ENCODE results near the gene PRKCE. TPM values are rescaled to one million over a fixed set of nuclear protein-coding genes. Genes with fewer than 3 reads are reported as not detected.

The PRKCE gene
- total RNA-seq, 1 experiment from 2014 or later, result 14.8 TPM

GRCh38 chr2:46177461-46178089 lies 526.1 kb downstream of the PRKCE start:
- RAD21 ChIA-PET (ENCODE audit: low non-redundant PET in 1 of 2, low total read pairs in 2 of 2, uncharacterized antibody in 2 of 2, unreplicated experiment in 2 of 2), result no interaction called here
- Histone ChIP-seq H3K9me3 (ENCODE audit: control insufficient read depth in 1 of 2, insufficient read depth in 1 of 2, low read depth in 1 of 2, low read length in 2 of 2) (no peaks in the 10 kb centered on the region), H3K79me2 (ENCODE audit: insufficient read depth, low read length) (no peaks in the 10 kb centered on the region), H3K4me3 (replicated peaks in 1 of 2; ENCODE audit: low read depth in 1 of 2, low read length in 2 of 2) (no peak overlapping the region), H2AFZ (ENCODE audit: low read depth, low read length, poor library complexity, severe bottlenecking) (no peak overlapping the region), H3K4me2 (ENCODE audit: low read length) (no peak overlapping the region), H3K4me1 (ENCODE audit: control insufficient read depth in 1 of 2, insufficient read depth in 2 of 2, low read length in 2 of 2) (peaks cover 7 to 14% of the 10 kb centered on the region in 2 experiments), H4K20me1 (ENCODE audit: insufficient read depth) (no peaks in the 10 kb centered on the region), H3K27ac (ENCODE audit: low read depth, low read length) (no peak overlapping the region), H3K27me3 (ENCODE audit: insufficient read depth, low read length) (no peaks in the 10 kb centered on the region), H3K9me2 (ENCODE audit: insufficient read depth) (no peaks in the 10 kb centered on the region), H3K36me3 (ENCODE audit: control insufficient read depth in 1 of 2, insufficient read depth in 2 of 2, low read length in 2 of 2) (no peaks in the 10 kb centered on the region), H3K9ac (ENCODE audit: low read length) (no peak overlapping the region)
- intact Hi-C loops (cut with micrococcal nuclease), result no loop called here
- TF ChIP-seq POLR2AphosphoS5 (IDR thresholded peaks at IDR 0.05; ENCODE audit: low read depth, low read length) (no peak), MAX (IDR thresholded peaks at IDR 0.05) (no peak), FOSL1 (IDR thresholded peaks at IDR 0.05; ENCODE audit: low read depth) (no peak), ZBTB33 (IDR thresholded peaks at IDR 0.05; ENCODE audit: extremely low read depth, insufficient replicate concordance, low read length) (no peak), EZH2 (IDR thresholded peaks at IDR 0.05) (no peak), ZNF274 (IDR thresholded peaks at IDR 0.05; ENCODE audit: low read depth, low read length) (no peak), SIN3A (IDR thresholded peaks at IDR 0.05; ENCODE audit: low read depth) (no peak), POLR2A (IDR thresholded peaks at IDR 0.05; ENCODE audit: borderline replicate concordance, extremely low read depth, insufficient read depth, insufficient read length) (no peak), EZH2phosphoT487 (IDR thresholded peaks at IDR 0.05; ENCODE audit: borderline replicate concordance) (no peak), SRF (IDR thresholded peaks at IDR 0.05; ENCODE audit: low read depth) (no peak), EGR1 (IDR thresholded peaks at IDR 0.05; ENCODE audit: low read depth) (no peak), RAD21 (IDR thresholded peaks at IDR 0.05; ENCODE audit: low read depth) (no peak), ELF1 (IDR thresholded peaks at IDR 0.05; ENCODE audit: borderline replicate concordance, low read depth) (no peak), ZFX (IDR thresholded peaks at IDR 0.05) (no peak), SP1 (IDR thresholded peaks at IDR 0.05; ENCODE audit: low read depth) (no peak), CBX3 (IDR thresholded peaks at IDR 0.05; ENCODE audit: low read depth) (no peak), YY1 (IDR thresholded peaks at IDR 0.05; ENCODE audit: extremely low read depth, insufficient replicate concordance, low read depth, low read length) (no peak)
- TF ChIP-seq, protein P1, sequence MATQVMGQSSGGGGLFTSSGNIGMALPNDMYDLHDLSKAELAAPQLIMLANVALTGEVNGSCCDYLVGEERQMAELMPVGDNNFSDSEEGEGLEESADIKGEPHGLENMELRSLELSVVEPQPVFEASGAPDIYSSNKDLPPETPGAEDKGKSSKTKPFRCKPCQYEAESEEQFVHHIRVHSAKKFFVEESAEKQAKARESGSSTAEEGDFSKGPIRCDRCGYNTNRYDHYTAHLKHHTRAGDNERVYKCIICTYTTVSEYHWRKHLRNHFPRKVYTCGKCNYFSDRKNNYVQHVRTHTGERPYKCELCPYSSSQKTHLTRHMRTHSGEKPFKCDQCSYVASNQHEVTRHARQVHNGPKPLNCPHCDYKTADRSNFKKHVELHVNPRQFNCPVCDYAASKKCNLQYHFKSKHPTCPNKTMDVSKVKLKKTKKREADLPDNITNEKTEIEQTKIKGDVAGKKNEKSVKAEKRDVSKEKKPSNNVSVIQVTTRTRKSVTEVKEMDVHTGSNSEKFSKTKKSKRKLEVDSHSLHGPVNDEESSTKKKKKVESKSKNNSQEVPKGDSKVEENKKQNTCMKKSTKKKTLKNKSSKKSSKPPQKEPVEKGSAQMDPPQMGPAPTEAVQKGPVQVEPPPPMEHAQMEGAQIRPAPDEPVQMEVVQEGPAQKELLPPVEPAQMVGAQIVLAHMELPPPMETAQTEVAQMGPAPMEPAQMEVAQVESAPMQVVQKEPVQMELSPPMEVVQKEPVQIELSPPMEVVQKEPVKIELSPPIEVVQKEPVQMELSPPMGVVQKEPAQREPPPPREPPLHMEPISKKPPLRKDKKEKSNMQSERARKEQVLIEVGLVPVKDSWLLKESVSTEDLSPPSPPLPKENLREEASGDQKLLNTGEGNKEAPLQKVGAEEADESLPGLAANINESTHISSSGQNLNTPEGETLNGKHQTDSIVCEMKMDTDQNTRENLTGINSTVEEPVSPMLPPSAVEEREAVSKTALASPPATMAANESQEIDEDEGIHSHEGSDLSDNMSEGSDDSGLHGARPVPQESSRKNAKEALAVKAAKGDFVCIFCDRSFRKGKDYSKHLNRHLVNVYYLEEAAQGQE (IDR thresholded peaks at IDR 0.05; ENCODE audit: low read depth), result no peak
- TF ChIP-seq, protein P2, sequence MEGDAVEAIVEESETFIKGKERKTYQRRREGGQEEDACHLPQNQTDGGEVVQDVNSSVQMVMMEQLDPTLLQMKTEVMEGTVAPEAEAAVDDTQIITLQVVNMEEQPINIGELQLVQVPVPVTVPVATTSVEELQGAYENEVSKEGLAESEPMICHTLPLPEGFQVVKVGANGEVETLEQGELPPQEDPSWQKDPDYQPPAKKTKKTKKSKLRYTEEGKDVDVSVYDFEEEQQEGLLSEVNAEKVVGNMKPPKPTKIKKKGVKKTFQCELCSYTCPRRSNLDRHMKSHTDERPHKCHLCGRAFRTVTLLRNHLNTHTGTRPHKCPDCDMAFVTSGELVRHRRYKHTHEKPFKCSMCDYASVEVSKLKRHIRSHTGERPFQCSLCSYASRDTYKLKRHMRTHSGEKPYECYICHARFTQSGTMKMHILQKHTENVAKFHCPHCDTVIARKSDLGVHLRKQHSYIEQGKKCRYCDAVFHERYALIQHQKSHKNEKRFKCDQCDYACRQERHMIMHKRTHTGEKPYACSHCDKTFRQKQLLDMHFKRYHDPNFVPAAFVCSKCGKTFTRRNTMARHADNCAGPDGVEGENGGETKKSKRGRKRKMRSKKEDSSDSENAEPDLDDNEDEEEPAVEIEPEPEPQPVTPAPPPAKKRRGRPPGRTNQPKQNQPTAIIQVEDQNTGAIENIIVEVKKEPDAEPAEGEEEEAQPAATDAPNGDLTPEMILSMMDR (IDR thresholded peaks at IDR 0.05 in 2 of 3, conservative IDR thresholded peaks at IDR 0.05 in 1 of 3; ENCODE audit: borderline replicate concordance in 1 of 3, insufficient read depth in 1 of 3, low read depth in 2 of 3, low read length in 2 of 3), result no peak
- TF ChIP-seq, protein P3, sequence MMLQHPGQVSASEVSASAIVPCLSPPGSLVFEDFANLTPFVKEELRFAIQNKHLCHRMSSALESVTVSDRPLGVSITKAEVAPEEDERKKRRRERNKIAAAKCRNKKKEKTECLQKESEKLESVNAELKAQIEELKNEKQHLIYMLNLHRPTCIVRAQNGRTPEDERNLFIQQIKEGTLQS (IDR thresholded peaks at IDR 0.05), result no peak
- DNase-seq (ENCODE audit: low read depth, low spot score) (no peak), ATAC-seq (no peak)
- CTCF ChIA-PET, result no interaction called here
- POLR2A ChIA-PET, result no interaction called here
- BruUV-seq (replicated peaks), result no TSS peak
